ENCODE data around the gene PEX1.

Gene PEX1

DNA sequence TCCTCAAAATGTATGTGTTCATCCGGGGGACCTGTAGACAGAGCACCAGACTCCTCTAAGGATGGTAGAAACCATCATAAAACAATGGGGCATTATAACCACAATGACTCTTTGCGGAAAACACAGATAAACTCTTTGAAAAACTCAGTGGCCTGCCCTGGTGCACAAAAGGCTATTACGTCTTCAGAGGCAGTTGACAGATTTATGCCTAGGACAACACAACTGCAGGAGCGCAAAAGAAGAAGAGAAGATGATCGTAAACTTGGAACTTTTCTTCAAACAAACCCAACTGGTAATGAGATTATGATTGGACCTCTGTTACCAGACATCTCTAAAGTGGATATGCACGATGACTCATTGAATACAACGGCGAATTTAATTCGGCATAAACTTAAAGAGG lies 6.3 kb upstream of the PEX1 start:
- H3K79me2 ChIP-seq (ENCODE audit: insufficient read depth, low read depth), result 0 out of 2 replicates have a peak, but pooled peaks cover 2% of the 10 kb centered on the region
- no peak overlapping the region for H3K4me2 ChIP-seq
- H3K27ac ChIP-seq, result no peak overlapping the region
- no peak overlapping the region for H2AFZ ChIP-seq (ENCODE audit: low read depth)
- no peaks in the 10 kb centered on the region for H3K27me3 ChIP-seq (ENCODE audit: insufficient read depth, low read depth)
- no peak overlapping the region for H3K9ac ChIP-seq
- H3K4me1 ChIP-seq (ENCODE audit: low read depth, poor library complexity, severe bottlenecking), result peaks cover 2% of the 10 kb centered on the region
- no peaks in the 10 kb centered on the region for H4K20me1 ChIP-seq (ENCODE audit: insufficient read depth)
- TF ChIP-seq, protein P1, sequence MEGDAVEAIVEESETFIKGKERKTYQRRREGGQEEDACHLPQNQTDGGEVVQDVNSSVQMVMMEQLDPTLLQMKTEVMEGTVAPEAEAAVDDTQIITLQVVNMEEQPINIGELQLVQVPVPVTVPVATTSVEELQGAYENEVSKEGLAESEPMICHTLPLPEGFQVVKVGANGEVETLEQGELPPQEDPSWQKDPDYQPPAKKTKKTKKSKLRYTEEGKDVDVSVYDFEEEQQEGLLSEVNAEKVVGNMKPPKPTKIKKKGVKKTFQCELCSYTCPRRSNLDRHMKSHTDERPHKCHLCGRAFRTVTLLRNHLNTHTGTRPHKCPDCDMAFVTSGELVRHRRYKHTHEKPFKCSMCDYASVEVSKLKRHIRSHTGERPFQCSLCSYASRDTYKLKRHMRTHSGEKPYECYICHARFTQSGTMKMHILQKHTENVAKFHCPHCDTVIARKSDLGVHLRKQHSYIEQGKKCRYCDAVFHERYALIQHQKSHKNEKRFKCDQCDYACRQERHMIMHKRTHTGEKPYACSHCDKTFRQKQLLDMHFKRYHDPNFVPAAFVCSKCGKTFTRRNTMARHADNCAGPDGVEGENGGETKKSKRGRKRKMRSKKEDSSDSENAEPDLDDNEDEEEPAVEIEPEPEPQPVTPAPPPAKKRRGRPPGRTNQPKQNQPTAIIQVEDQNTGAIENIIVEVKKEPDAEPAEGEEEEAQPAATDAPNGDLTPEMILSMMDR (conservative IDR thresholded peaks at IDR 0.05; ENCODE audit: low read depth, low read length), result no peak
- H3K4me3 ChIP-seq (IDR thresholded peaks at IDR 0.05; ENCODE audit: insufficient read depth, low read depth, low read length), result no peak overlapping the region
- H3K36me3 ChIP-seq (ENCODE audit: insufficient read depth), result no peaks in the 10 kb centered on the region; the same call in 1 of the 2 replicates

DNA sequence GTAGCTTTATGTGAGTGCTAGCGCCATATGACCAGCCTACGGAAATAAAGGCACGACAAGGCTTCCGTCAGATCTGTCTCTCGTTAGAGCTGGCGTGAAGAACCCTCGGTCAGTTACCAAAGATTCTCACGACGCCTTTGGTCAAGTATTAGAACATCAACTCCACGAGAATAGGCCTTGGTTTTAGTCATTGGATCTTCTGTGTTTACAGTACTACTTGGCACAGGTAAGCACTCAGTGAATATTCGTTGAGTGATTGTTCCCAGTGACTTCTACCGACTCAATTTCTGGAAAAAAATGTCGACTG lies 591 bp upstream of the PEX1 start:
- no peaks in the 10 kb centered on the region for H4K20me1 ChIP-seq (ENCODE audit: insufficient read depth)
- H3K36me3 ChIP-seq (ENCODE audit: insufficient read depth), result no peaks in the 10 kb centered on the region; the same call in 1 of the 2 replicates
- peak overlapping the region; percentile 71 for H3K4me2 ChIP-seq
- H3K27me3 ChIP-seq (ENCODE audit: insufficient read depth, low read depth), result no peaks in the 10 kb centered on the region
- H3K9ac ChIP-seq, result peak overlapping the region; percentile 56; the same call in 1 of the 2 replicates
- H3K4me3 ChIP-seq (IDR thresholded peaks at IDR 0.05; ENCODE audit: insufficient read depth, low read depth, low read length), result no peak overlapping the region
- H3K4me1 ChIP-seq (ENCODE audit: low read depth, poor library complexity, severe bottlenecking), result peaks cover 20% of the 10 kb centered on the region
- TF ChIP-seq, protein P1 (conservative IDR thresholded peaks at IDR 0.05; ENCODE audit: low read depth, low read length), result no peak; the same call in 1 of the 2 replicates
- H3K79me2 ChIP-seq (ENCODE audit: insufficient read depth, low read depth), result peaks cover 26% of the 10 kb centered on the region; the same call in 1 of the 2 replicates
- H2AFZ ChIP-seq (ENCODE audit: low read depth), result peak overlapping the region; percentile 71
- peak overlapping the region; percentile 56 for H3K27ac ChIP-seq

DNA sequence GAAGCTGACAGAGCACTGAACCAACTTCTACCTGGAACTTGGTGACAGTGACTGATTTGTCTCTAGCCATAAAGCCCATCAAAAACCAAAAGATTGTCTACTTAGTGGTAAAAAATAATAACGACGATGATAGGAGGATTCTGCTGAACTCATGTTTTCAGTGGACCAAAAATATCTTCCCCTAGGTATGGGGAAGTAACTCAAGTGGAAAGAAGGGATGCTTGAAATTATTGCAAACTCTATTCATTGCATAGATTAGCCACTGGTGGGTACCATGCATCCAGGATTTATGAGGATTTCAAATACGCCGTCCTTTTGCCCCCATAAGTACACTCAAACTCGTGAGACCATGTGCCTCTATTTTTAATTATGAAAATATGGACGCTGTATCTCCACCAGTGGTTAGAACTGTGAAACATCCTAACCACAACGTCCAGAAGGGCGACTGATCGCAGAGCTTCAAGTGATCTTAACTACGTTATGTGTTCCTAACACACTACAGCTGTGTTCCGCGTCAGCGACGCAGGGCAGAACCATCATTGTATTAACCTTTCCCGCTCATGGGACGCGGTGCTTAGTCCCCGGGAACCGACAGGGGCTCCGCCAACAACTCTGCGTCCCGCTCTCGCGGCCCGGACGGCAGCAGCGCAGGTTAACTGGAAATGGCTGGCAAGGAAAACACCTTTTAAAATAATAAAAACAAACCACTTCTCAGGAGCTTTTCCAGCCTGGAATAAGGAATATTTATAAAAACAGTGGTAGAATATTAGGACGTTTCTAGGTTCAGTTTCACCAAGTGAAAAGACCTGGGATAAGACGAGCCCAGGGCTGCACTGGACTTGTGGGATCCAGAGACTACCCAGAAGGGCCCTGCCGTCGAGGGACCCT lies 776 bp downstream of the PEX1 start:
- Histone ChIP-seq H3K27me3 (ENCODE audit: insufficient read depth, low read depth) (no peaks in the 10 kb centered on the region), H3K4me1 (ENCODE audit: low read depth, poor library complexity, severe bottlenecking) (peaks cover 20% of the 10 kb centered on the region), H3K79me2 (ENCODE audit: insufficient read depth, low read depth) (peaks cover 26% of the 10 kb centered on the region; the same call in 1 of the 2 replicates), H3K4me3 (IDR thresholded peaks at IDR 0.05; ENCODE audit: insufficient read depth, low read depth, low read length) (no peak overlapping the region), H2AFZ (ENCODE audit: low read depth) (peak overlapping the region; percentile 89), H3K27ac (peak overlapping the region; percentile 76), H4K20me1 (ENCODE audit: insufficient read depth) (no peaks in the 10 kb centered on the region), H3K4me2 (peak overlapping the region; percentile 79), H3K9ac (peak overlapping the region; percentile 69), H3K36me3 (ENCODE audit: insufficient read depth) (no peaks in the 10 kb centered on the region; the same call in 1 of the 2 replicates)
- TF ChIP-seq, protein P1 (conservative IDR thresholded peaks at IDR 0.05; ENCODE audit: low read depth, low read length), result peak; percentile 18; the same call in 1 of the 2 replicates

DNA sequence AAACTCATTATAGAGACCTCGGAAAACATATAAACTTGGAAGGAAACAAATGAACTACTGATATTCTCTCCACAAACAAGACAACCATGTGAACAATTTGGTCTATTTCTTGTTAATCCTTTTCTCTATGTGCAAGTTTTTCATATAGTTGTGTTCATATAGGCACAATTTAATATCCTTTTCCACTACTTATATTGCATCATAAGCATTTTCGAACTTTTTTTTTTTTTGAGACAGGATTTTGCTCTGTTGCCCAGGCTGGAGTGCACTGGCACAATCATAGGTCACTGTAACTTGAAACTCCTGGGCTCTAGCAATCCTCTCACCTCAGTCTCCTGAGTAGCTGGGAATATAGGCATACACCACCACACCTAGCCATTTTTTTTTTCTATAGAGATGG lies 5.2 kb downstream of the PEX1 start:
- Histone ChIP-seq H3K4me3 (IDR thresholded peaks at IDR 0.05; ENCODE audit: insufficient read depth, low read depth, low read length) (no peak overlapping the region), H4K20me1 (ENCODE audit: insufficient read depth) (no peaks in the 10 kb centered on the region), H3K4me2 (no peak overlapping the region), H3K27ac (no peak overlapping the region), H3K4me1 (ENCODE audit: low read depth, poor library complexity, severe bottlenecking) (peaks cover 22% of the 10 kb centered on the region), H3K79me2 (ENCODE audit: insufficient read depth, low read depth) (peaks cover 19% of the 10 kb centered on the region; the same call in 1 of the 2 replicates), H3K9ac (no peak overlapping the region), H2AFZ (ENCODE audit: low read depth) (no peak overlapping the region), H3K27me3 (ENCODE audit: insufficient read depth, low read depth) (no peaks in the 10 kb centered on the region), H3K36me3 (ENCODE audit: insufficient read depth) (no peaks in the 10 kb centered on the region)
- TF ChIP-seq, protein P1 (conservative IDR thresholded peaks at IDR 0.05; ENCODE audit: low read depth, low read length), result no peak

Data from KMS-11 (cell line).